A172 (cell line): ENCODE measurements around the gene MCC. TPM values are rescaled to one million over a fixed set of nuclear protein-coding genes. Genes with fewer than 3 reads are reported as not detected.
A peak's percentile ranks its signal among the peaks of the same experiment; 100 is the strongest.

ENCODE experiments used
- DNase-seq: peaks from one replicate; pipeline ENCODE4 v3.0.0-alpha.2; 2015; ENCODE audit warnings: low spot score
- total RNA-seq: library from RNA; depleted of rRNA; stranded (reverse); fragments of >200 nt; shearing (Covaris generic); gene quantifications from 2 replicates; pipeline ENCODE4 v1.2.3, GENCODE V29; 2014

Gene MCC
- total RNA-seq, 1 experiment from 2014 or later, result 1.8 TPM

DNA sequence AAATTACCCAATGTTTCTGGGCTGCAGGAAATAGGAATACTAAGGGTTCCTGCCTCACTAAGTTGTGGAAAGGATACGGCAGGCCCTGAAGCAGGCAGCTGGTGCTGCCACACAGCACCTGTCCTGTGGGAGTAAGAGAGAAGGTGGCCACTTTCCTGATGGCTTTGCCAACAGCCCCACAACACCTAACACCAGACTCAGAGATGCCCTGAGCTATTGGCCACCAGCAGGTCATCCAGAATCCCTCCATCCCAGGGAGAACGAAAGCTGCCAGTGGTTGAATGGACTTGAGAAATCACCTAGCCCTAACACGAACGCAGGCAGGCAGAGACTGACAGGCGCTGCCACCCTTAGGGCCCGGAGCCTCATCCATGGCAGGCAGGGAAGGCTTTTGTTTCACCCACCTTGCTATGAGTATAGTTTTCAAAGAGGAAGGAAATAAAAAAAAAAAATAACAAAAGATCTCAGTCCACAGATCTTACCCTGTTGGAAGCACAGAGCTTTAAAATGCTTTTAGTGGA is 429.5 kb downstream of the MCC start:
- DNase-seq, result no peak

DNA sequence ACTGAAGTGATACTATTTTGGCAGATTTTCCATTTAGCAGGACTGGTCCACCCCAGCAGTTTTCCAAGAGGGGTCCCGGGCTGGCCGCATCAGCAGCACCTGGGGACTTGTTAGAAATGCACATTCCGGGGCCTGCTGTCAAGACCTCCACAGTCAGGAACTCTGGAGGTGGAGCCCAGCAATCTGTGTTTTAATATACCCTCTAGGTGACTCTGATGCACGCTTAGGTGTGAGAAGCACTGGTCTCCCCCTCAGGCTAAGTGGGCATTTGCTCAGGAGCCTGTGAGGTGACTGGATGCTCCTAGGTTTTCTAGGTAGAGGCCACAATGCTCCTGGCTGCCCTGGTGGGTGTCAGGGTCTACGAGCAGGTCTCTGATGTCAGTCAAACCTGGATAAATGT is 430.0 kb downstream of the MCC start:
- no peak for DNase-seq

DNA sequence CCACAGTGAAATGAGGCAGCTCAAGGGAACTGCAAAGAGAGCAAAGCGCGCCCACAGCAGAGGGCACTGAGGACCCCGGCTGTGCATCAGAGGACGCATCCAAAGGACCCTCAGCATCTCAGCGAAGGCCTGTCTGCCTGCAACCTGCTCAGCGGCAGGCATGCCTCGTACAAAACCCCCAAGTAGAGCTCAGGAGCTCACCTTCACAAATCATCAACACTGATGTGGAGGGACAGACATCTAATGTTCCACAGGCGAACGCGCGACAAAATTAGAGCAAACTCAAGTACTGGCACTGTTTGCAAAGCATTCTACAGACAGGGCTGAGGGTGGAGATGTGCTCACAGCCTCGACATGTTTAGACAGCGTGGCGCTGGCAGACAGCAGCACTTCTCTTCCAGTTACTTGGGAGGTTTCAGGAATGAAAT is 430.7 kb downstream of the MCC start:
- DNase-seq, result no peak

DNA sequence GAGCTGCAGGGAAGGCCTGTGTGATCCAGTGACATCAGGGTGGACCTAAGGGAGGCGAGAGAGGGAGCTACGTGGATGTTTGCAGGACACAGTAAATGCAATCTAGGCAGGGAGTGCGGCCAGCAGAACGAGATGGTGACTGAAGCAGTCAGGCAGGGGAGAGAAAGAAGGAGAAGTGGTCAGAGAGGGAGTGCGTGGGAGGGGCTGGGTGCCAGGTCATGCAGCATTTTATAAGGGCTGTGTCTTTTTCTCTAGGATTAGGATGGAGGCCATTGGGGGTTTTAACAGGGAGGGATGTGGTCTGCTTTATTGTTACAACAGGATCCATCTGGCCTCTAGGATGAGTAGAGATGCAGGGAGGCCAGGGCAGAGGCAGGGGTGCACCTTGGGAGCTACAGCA is 431.3 kb downstream of the MCC start:
- DNase-seq, result no peak

DNA sequence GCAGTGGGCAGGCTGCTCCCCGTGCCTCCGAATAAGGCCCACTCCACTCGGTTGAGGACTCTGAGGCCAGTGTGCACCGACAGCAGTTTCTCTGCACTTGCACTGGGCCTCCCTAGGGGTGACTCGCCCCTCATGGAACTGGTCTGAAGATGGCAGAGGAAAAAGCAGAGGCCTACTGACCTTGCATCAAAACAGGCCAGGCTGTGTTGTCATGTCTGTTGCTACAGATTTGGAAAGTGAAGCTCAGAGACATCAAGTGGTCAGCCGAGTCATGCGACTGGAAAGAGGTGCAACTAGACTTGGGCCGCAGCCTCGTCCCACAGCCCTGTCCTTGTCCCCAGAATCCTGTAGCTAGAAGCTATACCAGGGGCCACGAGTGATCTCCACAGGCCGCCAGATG is 433.4 kb downstream of the MCC start:
- DNase-seq, result no peak

DNA sequence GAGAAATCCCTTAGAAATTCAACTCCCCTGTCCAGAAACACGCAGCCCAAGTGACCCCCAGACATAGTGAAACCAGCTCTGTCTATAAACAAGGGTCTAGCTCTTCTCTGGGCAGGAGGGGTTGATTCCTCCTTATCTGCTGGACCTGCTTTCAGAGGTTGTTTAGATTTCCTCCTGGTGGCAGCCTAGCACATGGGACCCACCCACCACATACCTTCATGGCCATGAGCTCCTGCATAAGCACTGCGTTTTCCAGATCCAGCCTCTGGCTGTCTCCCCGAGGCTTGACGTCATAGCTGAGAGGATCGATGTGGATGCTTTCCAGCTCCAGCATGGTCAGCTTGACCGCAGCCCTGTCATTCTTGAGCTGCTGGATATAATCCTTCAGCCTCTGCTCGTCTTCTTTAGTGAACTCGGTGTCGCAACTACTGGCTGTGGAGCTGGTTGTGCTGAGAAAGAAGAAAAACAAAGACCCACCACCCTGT is 434.7 kb downstream of the MCC start:
- peak; percentile 41 for DNase-seq

DNA sequence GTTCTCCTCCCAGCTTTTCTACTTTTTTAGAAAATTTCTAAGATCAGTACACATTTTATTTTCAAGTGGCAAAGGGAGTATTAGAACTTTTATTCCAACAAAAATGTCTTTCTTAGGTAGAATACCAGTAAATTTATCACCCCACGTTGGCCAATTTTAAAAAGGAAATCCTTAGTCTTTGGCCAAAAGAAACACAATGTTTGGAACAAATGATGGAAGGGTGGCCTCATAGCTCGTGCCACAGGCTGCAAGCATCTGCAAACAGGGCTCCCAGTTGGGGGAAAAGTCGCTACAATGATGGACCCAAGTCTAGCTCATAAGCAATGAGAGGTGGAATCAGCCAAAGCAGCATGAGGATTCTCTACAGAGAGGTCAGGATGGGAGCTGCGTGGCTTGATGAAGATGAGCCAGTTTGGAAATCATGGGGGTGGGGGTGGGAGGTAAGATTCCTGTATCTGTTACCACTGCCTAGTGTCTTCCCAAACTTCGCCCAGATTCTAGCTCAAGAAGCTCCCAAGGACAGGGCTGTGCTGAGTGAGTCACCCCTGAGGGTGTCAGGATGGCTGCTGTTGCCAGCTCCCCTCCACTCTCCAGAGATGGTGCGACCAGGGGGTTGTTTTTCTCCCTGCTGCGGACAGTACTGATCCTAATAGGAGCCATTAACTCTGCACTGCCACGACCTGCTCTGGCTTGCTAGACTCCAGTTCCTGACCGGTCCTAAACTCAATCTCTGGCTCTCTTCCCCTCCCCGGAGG is 436.0 kb downstream of the MCC start:
- no peak for DNase-seq

DNA sequence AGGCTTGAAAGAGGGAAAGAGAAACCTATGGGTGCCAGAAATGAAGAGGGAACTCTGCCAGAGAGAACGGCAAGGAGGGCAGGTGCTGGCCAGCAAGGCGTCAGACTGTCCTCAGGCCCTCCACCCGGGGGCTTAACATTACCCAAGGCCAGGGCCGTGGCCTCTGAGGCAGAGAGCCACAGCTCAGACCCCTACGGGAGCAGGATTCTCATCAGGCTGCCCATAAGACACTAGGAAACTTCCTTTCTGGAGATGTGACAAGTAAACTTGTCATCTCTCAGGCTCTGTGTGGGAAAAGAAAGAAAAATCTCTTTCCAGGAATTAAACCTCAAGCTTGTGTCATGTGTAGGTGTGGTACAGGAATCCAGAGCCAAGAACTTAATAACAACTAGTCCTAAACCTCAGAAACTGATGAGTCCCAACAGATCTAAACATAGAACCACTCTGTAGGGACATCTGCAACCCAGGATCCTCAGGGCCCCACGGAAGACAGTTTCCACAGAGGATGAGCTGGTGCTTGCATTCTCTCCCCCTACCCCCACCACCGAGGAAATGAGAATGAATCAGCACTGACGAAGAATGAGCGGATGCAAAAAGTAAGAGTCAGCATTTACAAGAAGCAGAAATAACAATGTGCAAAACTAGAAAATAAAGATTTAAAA is 437.4 kb downstream of the MCC start:
- DNase-seq, result peak; percentile 83

DNA sequence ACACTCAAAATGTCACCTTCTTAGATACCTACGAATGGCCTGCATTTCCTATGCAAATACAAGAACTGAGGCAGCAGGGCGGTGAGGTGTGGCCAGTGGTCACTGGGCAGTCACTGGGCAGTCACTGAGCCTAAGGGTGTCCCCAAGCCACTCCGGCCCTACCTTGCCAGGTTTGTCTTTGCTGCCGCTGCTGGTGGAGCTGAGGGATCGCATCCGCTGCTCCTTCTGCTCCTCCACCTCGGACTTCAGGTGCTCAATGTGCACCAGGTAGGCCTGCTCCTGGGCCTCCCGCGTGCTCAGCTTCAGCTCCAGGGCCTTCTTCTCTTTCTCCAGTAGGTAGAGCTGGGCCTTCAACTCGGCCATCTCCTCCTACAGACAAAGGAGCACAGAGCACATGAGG is 439.3 kb downstream of the MCC start:
- DNase-seq, result no peak

DNA sequence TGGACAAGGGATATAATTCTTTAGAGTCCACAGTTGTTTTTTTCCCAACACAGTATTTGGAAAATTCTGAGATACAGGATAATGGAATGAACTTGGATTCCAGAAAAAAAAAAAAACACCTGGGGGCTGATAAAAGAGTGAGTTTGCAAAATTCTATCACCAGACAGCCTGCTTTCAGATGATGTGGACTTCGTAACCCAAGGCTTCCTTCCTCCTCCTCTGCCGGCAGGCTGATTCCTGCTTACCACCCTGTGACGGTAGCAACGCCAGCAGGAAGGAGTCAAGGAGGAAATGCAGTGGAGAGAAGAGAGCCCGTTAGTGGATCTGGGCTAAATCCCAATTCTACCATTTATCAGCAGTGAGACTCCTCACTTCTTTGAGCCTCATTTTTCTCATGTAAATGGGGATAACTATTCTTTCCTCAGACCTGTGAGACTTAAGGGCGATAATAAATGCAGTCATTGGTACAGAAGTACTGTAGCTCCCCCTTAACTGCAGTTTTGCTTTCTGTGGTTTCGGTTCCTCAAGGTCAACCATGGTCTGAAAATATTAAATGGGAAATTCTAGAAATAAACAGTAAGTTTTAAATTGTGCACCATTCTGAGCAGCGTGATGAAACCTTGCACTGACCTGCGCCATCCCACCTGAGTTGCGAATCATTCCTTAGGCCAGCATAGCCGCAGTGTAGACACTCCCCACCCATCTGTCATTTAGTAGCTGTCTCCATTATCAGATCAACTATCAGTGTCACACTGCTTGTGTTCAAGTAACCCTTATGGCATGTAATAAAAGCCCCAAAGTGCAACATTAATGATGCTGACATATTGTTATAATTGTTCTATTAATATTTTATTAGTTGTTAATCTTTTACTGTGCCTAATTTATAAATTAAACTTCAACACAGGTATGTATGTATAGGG is 440.3 kb downstream of the MCC start:
- peak; percentile 44 for DNase-seq

DNA sequence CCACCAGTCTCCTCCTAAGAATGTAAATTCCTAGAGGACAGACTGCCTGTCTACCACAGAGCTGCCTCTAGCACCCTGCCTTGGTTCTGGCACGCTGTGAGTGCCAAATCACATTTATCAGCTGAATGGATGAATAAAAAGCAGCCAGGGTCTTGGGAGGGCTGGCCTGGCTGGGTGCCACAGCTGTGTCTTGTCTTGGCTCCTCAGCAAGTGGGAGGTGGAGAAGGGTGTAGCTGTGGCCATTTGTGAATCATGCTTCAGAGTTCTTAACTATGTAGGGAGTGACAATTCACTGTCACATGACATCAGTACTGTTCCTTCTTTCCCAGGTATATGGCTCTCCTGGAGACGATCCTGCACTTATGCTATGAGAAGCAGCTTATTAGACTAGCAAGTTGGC is 441.0 kb downstream of the MCC start:
- peak; percentile 85 for DNase-seq

DNA sequence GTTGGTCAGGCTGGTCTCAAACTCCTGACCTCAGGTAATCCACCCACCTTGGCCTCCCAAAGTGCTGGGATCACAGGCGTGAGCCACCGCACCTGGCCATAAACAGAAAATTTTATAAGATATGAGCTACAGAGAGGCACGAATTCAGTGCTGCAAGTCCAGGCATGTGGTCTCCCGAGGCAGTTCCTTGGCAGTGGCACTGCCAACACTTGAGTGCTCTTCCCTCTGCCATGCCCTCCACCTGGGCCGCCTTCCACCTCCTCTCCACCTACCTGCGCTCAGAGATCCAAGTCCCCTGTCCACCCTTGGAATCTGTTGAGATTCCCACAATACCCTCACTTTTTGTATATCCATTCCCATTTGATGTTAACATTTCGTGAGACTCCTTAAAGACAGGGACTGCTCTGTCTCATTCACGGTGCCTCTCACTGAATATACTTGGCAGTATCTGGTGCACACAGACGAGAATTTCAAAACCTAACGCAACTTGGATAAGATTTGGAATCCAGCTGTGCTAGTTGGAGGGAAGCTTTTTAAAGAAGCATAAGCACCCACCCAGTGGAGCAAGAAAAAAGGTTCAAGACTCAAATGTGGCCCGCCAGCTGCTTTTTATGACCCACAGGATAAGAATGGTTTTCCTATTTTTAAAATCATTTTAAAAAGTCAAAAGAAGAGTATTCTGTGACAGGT is 443.3 kb downstream of the MCC start:
- no peak for DNase-seq

DNA sequence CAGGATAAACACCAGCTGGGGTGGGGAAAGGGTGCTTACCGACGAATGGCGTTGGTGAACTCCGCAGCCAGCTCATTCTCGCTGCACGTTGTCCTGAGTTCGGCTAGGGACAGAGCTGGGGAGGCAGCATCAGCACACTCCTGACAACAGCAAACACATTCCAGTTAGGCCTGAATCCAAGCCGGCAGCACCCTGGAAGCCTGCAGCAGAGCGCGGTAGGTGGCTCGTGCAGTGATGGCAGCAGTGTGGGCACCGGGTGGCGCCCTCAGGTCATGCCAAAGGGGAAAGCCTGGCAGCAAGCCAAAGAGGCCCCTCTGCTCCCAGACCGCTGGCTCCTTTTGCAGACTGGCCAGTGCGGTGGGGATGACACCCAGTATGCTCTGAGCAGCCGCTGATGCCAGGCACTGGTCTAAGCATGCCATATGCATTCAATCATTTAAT is 444.7 kb downstream of the MCC start:
- peak; percentile 50 for DNase-seq

DNA sequence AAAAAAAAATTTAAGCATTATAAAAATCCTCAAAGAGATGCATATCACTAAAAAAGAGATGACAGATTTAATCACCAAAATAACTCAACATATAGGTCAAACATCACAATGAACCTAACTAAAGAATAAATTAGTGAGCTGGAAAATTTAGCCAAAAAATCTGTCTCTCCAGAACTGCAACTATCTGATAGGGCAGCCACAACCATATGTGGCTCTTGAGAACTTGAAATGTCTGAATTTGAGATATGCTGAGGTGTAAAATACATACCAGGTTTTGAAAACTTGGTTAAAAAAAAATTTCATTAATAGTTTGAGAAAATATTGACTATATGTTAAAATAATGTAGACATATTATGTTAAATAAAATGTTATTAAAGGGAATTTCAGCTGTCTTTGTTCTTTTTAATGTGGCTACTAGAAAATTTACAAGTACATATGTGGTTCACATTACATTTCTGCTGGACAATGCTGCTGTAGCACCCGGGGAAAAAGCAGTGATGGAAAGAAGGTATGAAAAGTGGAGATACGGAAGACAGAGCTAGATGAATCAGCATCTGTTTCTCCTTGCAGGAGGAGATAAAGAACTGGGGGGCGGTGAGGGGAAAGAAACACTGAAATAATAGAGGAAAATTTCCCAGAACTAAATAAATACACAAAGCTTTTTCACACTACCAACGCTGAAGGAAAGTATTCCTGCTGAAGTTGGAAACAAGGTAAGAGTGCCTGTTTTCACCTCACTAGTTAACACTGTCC is 445.6 kb downstream of the MCC start:
- DNase-seq, result no peak

DNA sequence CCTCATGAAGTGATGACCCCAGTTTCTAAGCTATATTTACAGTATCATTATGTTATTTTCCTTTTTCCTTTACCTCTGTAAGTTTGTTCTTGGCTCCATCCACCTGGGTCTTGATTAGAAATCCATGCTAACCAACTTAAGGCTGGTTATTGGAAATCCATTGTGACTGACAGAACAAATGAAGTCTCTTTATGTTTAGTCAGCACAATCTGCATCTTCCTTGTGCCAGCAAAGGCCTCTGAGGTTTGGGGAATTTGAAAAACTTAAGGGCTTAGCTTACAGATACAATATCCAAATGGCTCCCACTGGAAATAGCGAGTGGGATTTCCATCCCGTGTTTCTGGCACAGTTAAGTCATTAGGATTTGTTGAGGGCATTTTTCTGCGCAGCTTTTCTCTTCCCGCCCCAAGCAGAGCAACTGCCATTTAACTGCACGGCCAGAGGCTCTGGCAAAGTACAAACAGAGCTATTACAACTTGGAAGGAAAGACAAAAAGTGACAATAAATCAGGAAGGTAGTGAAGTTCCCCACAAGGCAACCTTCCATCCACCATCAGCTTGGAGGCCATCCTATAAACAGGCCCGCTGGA is 447.5 kb downstream of the MCC start:
- DNase-seq, result no peak

DNA sequence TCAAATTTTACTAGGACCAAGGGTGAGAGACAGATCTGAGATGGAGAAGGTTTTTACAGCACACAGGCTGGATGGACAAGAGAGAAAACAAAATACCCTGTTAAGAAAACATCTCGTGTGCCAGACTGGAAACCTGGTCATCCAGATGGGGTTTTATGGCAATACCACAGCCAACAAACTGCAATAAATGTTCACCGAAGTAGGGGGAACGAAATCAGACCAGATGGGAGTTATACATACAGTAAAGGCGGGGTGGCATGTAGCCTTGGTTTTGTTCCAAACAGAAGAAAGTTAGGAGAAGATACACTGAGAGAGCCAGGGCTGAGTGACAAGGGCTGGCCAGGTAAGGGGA is 448.3 kb downstream of the MCC start:
- no peak for DNase-seq

DNA sequence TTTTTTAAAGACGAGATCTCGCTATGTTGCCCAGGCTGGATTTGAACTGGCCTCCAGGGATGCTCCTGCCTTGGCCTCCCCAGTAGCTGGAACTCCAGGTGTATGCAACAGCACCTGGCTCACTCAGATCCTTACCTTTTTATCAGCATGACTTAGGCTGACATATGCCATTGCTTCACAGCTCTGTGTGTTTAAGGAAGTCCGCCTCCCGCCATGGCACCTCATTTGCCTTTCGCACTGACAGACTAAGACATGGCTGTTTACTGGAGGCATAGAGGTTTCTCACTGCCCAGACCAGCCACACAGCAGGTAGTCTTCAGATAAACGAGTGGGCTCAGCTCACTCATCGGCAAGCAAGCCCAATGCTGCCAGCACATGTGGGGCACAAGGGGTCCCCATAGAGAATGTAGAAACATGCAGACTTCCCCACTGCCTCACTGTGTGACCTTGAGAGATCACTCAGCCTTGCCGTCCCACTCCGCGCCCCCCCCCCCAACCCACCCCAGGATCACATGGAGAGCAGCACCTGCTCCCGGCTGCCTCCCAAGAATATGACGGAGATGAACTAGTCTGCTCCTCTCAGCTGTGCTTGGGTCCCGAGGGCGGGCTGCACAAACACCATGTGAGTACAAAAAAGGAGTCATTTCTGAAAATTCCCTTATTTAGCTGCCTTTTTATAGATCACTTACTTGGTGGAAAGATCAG is 448.9 kb downstream of the MCC start:
- no peak for DNase-seq

DNA sequence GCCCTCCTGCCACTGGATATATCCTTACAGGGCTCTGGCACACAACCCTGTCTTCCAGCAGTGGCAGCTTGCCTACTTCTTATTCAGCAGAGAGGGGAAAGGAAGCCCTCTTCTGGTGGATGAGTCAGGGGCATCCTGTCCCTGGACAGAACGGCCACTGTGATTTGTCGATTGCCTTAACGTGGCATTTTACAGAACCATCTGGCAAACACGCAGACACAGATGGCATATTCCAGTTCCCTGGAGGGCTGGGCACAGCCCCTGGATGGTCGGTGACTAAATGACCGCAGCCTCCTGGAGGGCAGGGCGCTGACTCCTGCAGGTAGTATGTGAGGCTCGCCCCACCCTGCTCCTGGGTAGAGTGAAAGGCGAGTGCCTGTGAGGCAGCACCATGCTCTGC is 449.5 kb downstream of the MCC start:
- DNase-seq, result peak; percentile 91

DNA sequence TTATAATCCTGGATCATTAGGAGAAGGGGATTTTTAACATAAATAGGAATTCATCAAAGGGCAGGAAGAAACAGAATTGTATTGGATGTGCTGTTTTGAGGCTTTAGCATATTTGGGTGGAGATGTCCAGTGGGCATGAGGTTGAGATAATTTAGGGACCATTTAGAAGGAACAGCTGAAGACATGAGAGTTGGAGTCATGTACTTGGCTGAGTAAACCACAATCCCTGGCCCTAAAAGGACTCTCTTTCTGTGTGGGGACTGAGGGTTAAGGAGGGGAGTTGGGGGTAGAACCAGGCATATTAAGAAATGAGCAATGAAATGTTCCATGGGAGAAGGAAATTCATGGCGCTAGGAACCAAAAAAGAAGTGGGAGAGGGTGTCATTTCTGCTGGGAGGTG is 450.1 kb downstream of the MCC start:
- DNase-seq, result no peak

DNA sequence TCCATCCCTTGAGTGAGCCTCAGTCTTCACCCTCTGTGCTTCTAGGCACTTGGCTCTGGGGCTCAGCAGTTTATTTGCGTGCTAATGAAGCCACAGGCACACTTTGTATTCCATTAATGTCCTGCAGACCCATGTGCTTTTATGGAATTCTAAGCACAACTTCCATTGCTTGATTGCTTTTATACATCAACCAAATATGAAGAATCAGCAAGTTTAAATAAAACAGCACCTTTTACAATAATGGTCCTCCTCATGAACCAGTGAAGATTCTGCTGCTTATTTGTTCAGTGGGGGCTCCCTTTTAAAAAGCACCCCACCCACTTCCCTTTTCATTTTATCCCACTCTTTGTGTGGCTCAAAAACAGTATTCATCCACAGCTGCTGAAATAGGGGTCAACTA is 451.4 kb downstream of the MCC start:
- no peak for DNase-seq
